HepG2 (cell line): ENCODE results near the gene GTF2A1. TPM values are rescaled to one million over a fixed set of nuclear protein-coding genes. Genes with fewer than 3 reads are reported as not detected.

Source experiments
- CREBL2 ChIP-seq: sonication (generic); formaldehyde crosslinking; IDR thresholded peaks from 2 replicates; pipeline ENCODE4 v1.8.1; 2023; ENCODE audit warnings: missing genetic modification reagents, mild to moderate bottlenecking, borderline replicate concordance
- CSRNP1 ChIP-seq: sonication (generic); formaldehyde crosslinking; IDR thresholded peaks from 2 replicates; pipeline ENCODE4 v1.8.1; 2023; ENCODE audit warnings: mild to moderate bottlenecking, missing genetic modification reagents
- KIAA2018 ChIP-seq: sonication (generic); formaldehyde crosslinking; IDR thresholded peaks from 2 replicates; pipeline ENCODE4 v1.5.0; 2020; ENCODE audit warnings: mild to moderate bottlenecking, missing genetic modification reagents, borderline replicate concordance
- MXD3 ChIP-seq: IDR thresholded peaks from 2 replicates; pipeline ENCODE4 v1.6.1; 2016; ENCODE audit warnings: mild to moderate bottlenecking, missing biosample characterization, missing genetic modification reagents
- NFE2L1 ChIP-seq: sonication (generic); formaldehyde crosslinking; IDR thresholded peaks from 2 replicates; pipeline ENCODE4 v1.4.0; 2020; ENCODE audit warnings: missing genetic modification reagents, mild to moderate bottlenecking, borderline replicate concordance
- ZBTB20 ChIP-seq: sonication (generic); formaldehyde crosslinking; IDR thresholded peaks from 2 replicates; pipeline ENCODE4 v1.8.1; 2023; ENCODE audit warnings: missing genetic modification reagents, low read depth, mild to moderate bottlenecking, borderline replicate concordance
- ZNF142 ChIP-seq: sonication (generic); formaldehyde crosslinking; IDR thresholded peaks from 2 replicates; pipeline ENCODE4 v1.4.0; 2020; ENCODE audit warnings: missing genetic modification reagents
- ZNF441 ChIP-seq: sonication (generic); formaldehyde crosslinking; IDR thresholded peaks from 2 replicates; pipeline ENCODE4 v1.7.0; 2021; ENCODE audit warnings: missing genetic modification reagents, borderline replicate concordance
- ZNF451 ChIP-seq: sonication (generic); formaldehyde crosslinking; IDR thresholded peaks from 2 replicates; pipeline ENCODE4 v1.5.0; 2020; ENCODE audit warnings: mild to moderate bottlenecking, missing genetic modification reagents
- ZNF674 ChIP-seq: sonication (generic); formaldehyde crosslinking; IDR thresholded peaks from 2 replicates; pipeline ENCODE4 v1.5.0; 2020; ENCODE audit warnings: low read depth, mild to moderate bottlenecking, missing genetic modification reagents
- ZNF784 ChIP-seq: sonication (generic); formaldehyde crosslinking; IDR thresholded peaks from 2 replicates; pipeline ENCODE4 v1.5.1; 2020; ENCODE audit warnings: missing genetic modification reagents, mild to moderate bottlenecking, borderline replicate concordance
- polyA plus RNA-seq, 8 experiments: library from polyadenylated mRNA; depleted of rRNA in 3 of 8; stranded (reverse) in 7 of 8; unstranded in 1 of 8; fragments of >200 nt; fragmentation: Illumina TruSeq in 4 of 8; extraction: Trizol in 4 of 8; gene quantifications; 2 replicates each; pipeline versions ENCODE4 v1.2.1 to v1.2.3, GENCODE V29; 2011 to 2016; ENCODE audit warnings: low read depth in 4 of 8, missing spikeins in 1 of 8, mixed read lengths in 1 of 8; ENCODE audit not compliant: insufficient read depth in 1 of 8
- total RNA-seq, 5 experiments: library from RNA; depleted of rRNA; stranded (reverse); fragments of >200 nt; fragmentation: Illumina TruSeq; extraction: Trizol; gene quantifications; 2 replicates each; pipeline ENCODE4 v1.2.3, GENCODE V29; 2016; ENCODE audit warnings: low read depth in 1 of 5

The GTF2A1 gene
- total and polyA plus RNA-seq, 2 of the 13 experiments (the other 11 are each of a cell fraction or from before 2014, with no cell fraction given): 14.9 to 17.5 TPM

GRCh38 chr14:81165188-81165587 lies 55.6 kb downstream of the GTF2A1 start (continued):
- TF ChIP-seq ZNF142 (CRISPR knock-in tag) (no peak), NFE2L1 (CRISPR knock-in tag) (no peak), ZNF674 (no peak), CREBL2 (CRISPR knock-in tag) (no peak), ZNF784 (CRISPR knock-in tag) (no peak), CSRNP1 (no peak), KIAA2018 (no peak), ZBTB20 (CRISPR knock-in tag) (no peak), ZNF451 (CRISPR knock-in tag) (no peak), ZNF441 (CRISPR knock-in tag) (no peak), MXD3 (CRISPR knock-in tag) (no peak)
